Mesodermal cell (in vitro differentiated cells): ENCODE measurements around the gene GULP1.

Experiments
- H3K27ac ChIP-seq: 2 replicates; pipeline ENCODE4 v1.7.0; 2013; ENCODE audit warnings: mild to moderate bottlenecking, low read depth, low read length, moderate library complexity; ENCODE audit not compliant: severe bottlenecking
- H3K36me3 ChIP-seq: 2 replicates; pipeline ENCODE4 v1.7.1; 2013; ENCODE audit warnings: mild to moderate bottlenecking, low read length, moderate library complexity; ENCODE audit not compliant: control insufficient read depth, insufficient read depth
- H3K4me1 ChIP-seq: one replicate; pipeline ENCODE4 v1.7.1; 2013; ENCODE audit warnings: mild to moderate bottlenecking, low read length; ENCODE audit not compliant: insufficient read depth, control insufficient read depth, poor library complexity, severe bottlenecking
- H3K4me3 ChIP-seq: 2 replicates; pipeline ENCODE4 v1.7.0; 2013; ENCODE audit warnings: low read length, control low read depth, mild to moderate bottlenecking; ENCODE audit not compliant: insufficient read depth, poor library complexity, severe bottlenecking; ENCODE audit errors: extremely low read depth
- H3K9me3 ChIP-seq: 2 replicates; pipeline ENCODE4 v1.7.1; 2013; ENCODE audit warnings: mild to moderate bottlenecking, low read length, moderate library complexity; ENCODE audit not compliant: control insufficient read depth
- WGBS, 2 experiments: methylation state at CpG; one replicate each; pipeline ENCODE4 v1.1.5; 2013; ENCODE audit warnings: missing lambda C conversion rate in 2 of 2; ENCODE audit not compliant: insufficient coverage in 2 of 2; 5-methylcytosine and 5-hydroxymethylcytosine counted together

Gene GULP1

GRCh38 chr2:188345020-188345419 is 53.3 kb downstream of the GULP1 start:
- Histone ChIP-seq H3K4me3 (no peak overlapping the region), H3K36me3 (peaks cover 20% of the 10 kb centered on the region), H3K9me3 (no peaks in the 10 kb centered on the region), H3K27ac (no peak overlapping the region), H3K4me1 (no peaks in the 10 kb centered on the region)
- WGBS, 2 experiments = 72 to 93% methylated on average over 2 to 3 of the region's 3 CpGs

- Histone ChIP-seq H3K4me1 (no peaks in the 10 kb centered on the region), H3K36me3 (peaks cover 16% of the 10 kb centered on the region), H3K9me3 (no peaks in the 10 kb centered on the region), H3K4me3 (no peak overlapping the region), H3K27ac (no peak overlapping the region)
Measured at GRCh38 chr2:188345426-188345825, 53.8 kb downstream of the GULP1 start.

- no peak overlapping the region for H3K4me3 ChIP-seq
- H3K27ac ChIP-seq = no peak overlapping the region
- H3K36me3 ChIP-seq = peaks cover 15% of the 10 kb centered on the region
- H3K9me3 ChIP-seq = no peaks in the 10 kb centered on the region
- WGBS, 2 experiments = 100% methylated on average over 1 of the region's 3 CpGs; no CpG with 5 or more reads in 1 of the 2 experiments
- no peaks in the 10 kb centered on the region for H3K4me1 ChIP-seq
Measured at GRCh38 chr2:188345831-188346458, 54.3 kb downstream of the GULP1 start.

DNA sequence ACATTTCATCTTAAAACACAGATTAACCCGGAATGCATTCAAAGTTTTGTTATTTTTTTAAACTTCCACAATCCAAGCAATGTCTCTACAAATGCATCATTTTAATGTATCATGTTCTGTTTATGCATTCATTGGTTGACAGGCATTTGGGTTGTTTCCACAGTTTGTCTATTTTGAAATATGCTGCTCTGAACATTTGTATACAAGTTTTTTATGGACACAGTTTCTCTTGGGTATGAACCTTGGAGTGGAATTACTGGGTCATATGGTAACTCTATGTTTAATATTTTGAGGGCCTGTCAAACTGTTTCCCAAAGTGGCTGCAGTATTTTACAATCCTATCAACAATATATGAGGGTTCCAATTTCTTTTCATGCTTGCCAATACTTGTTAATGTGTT is 57.3 kb downstream of the GULP1 start:
- Histone ChIP-seq H3K9me3 (peaks cover 3% of the 10 kb centered on the region), H3K4me3 (no peak overlapping the region), H3K27ac (no peak overlapping the region), H3K36me3 (peaks cover 15% of the 10 kb centered on the region), H3K4me1 (no peaks in the 10 kb centered on the region)
- WGBS, 2 experiments = 100% methylated on average over 1 of the region's 1 CpG; no CpG with 5 or more reads in 1 of the 2 experiments

- no peak overlapping the region for H3K27ac ChIP-seq
- WGBS, 2 experiments = 92 to 94% methylated on average over 5 of the region's 5 CpGs
- peaks cover 5% of the 10 kb centered on the region for H3K36me3 ChIP-seq
- no peaks in the 10 kb centered on the region for H3K4me1 ChIP-seq
- H3K9me3 ChIP-seq = peaks cover 6% of the 10 kb centered on the region
- no peak overlapping the region for H3K4me3 ChIP-seq
Measured at GRCh38 chr2:188353282-188353681, 61.6 kb downstream of the GULP1 start.

DNA sequence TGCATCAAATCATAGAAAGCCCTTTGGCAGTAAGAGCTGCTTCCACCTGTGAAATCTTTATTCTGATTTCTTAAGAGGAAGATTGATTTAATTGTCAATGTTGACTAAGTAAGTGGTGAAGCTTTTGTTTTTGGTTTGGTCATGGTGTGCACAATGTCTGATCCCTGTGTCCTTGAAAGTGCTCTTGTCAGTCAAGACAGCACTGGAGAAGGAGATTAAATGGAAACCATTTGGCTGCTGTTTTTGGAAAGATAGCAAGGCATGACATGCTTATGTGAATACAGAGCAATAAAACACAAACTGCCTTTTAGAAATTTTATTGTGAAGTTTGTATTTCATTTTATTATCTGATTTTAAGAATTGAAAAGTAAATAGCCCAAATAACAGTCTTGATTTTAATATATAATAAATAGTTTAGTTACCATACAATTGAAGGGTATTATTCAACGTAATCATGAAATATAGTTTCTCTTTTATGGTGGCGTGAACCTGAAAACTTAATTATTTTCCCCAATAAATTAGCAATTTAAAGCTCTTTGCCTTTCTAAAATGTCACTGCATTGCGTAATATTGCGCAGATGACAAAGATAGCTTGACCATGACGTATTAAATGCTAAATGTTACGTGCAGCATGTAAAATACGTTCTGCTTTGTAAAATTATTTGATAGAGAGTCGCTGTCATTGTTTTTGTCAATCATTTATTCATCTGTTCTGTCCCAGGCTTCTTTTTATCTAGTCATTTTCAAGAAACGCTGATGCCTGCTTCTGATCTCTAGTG is 69.0 kb downstream of the GULP1 start:
- no peaks in the 10 kb centered on the region for H3K4me1 ChIP-seq
- H3K4me3 ChIP-seq = no peak overlapping the region
- no peaks in the 10 kb centered on the region for H3K36me3 ChIP-seq
- H3K9me3 ChIP-seq = peaks cover 4% of the 10 kb centered on the region
- H3K27ac ChIP-seq = no peak overlapping the region
- 92 to 100% methylated on average over 6 to 7 of the region's 9 CpGs for WGBS, 2 experiments

GRCh38 chr2:188364033-188364630 is 72.5 kb downstream of the GULP1 start:
- H3K4me1 ChIP-seq = no peaks in the 10 kb centered on the region
- H3K4me3 ChIP-seq = no peak overlapping the region
- H3K27ac ChIP-seq = no peak overlapping the region
- WGBS, 2 experiments = 92% methylated on average over 2 of the region's 4 CpGs; no CpG with 5 or more reads in 1 of the 2 experiments
- peaks cover 4% of the 10 kb centered on the region for H3K9me3 ChIP-seq
- H3K36me3 ChIP-seq = no peaks in the 10 kb centered on the region

DNA sequence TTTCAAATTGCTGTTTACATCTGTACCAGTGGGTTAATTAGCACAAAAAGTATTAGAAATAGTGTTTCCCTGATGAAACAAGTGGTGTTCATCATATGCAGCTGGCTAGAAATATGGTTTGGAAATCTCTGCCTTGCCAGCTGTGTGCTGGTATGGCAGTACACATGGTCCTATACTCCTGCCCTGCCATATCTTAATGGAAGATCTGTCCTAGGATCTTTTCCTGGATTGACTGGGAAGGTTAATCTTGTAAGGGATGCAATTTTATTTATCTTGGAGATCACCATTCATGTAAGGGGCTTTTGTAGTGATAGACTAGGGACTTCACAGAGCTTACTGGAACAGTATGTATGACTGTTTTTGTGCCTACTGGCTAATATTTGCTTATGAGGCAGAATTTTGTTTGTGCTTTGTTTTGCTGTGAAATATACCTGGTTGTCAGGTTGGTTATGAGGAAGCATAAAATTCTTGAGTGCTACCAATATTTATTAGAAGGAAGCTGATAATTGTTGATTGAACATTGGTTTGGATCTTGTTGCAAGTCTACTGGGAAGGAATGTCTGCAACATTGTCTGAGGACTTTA is 73.5 kb downstream of the GULP1 start:
- H3K4me1 ChIP-seq = no peaks in the 10 kb centered on the region
- H3K36me3 ChIP-seq = no peaks in the 10 kb centered on the region
- no peak overlapping the region for H3K4me3 ChIP-seq
- no peak overlapping the region for H3K27ac ChIP-seq
- peaks cover 4% of the 10 kb centered on the region for H3K9me3 ChIP-seq

GRCh38 chr2:188367164-188367563 is 75.5 kb downstream of the GULP1 start:
- Histone ChIP-seq H3K4me1 (no peaks in the 10 kb centered on the region), H3K4me3 (no peak overlapping the region), H3K36me3 (no peaks in the 10 kb centered on the region), H3K9me3 (peaks cover 4% of the 10 kb centered on the region), H3K27ac (no peak overlapping the region)
- WGBS, 2 experiments = 94 to 96% methylated on average over 2 to 3 of the region's 3 CpGs

GRCh38 chr2:188369365-188369764 is 77.7 kb downstream of the GULP1 start:
- Histone ChIP-seq H3K4me3 (no peak overlapping the region), H3K9me3 (peaks cover 4% of the 10 kb centered on the region), H3K27ac (no peak overlapping the region), H3K4me1 (no peaks in the 10 kb centered on the region), H3K36me3 (no peaks in the 10 kb centered on the region)
- WGBS, 2 experiments = 86 to 92% methylated on average over 1 to 3 of the region's 3 CpGs
